ENCODE measurements around the gene RAB11FIP3. TPM values are rescaled to one million over a fixed set of nuclear protein-coding genes. Genes with fewer than 3 reads are reported as not detected.

RAB11FIP3 gene
- total and polyA plus RNA-seq, 9 of the 15 experiments (the other 6 are each of a cell fraction or from before 2014, with no cell fraction given): 0.46 to 13.1 (median 4.3) TPM

GRCh38 chr16:399340-400019, 26.0 kb upstream of the RAB11FIP3 start:
- POLR2A ChIA-PET: interaction anchor here (0.5 to 2.4 kb wide), 5 partner anchors 11 to 132 kb away, joined by 3 to 7 read pairs (median 3); no protein-coding TSS in a partner anchor
- no TSS peak for BruUV-seq (replicated peaks)
- no peaks in the 10 kb centered on the region for H3K9me1 ChIP-seq (ENCODE audit: control insufficient read depth, insufficient read depth, low read length)
- TF ChIP-seq RBFOX2 (IDR thresholded peaks at IDR 0.05; ENCODE audit: low read depth, low read length) (0 out of 2 replicates have a peak, but pooled peaks have one; percentile 29), MAZ (CRISPR knock-in tag; conservative IDR thresholded peaks at IDR 0.05 in 1 of 2, IDR thresholded peaks at IDR 0.05 in 1 of 2) (0 out of 4 replicates have a peak, but pooled peaks of 1 of the 2 experiments have one; percentile 7), BCLAF1 (IDR thresholded peaks at IDR 0.05; ENCODE audit: borderline replicate concordance in 1 of 2, control insufficient read depth in 1 of 2, low read depth in 2 of 2, low read length in 1 of 2) (no peak), CEBPB (tag; IDR thresholded peaks at IDR 0.05) (no peak), ZNF277 (CRISPR knock-in tag; IDR thresholded peaks at IDR 0.05; ENCODE audit: borderline replicate concordance) (no peak), POLR2G (IDR thresholded peaks at IDR 0.05; ENCODE audit: low read depth, low read length) (peak; percentile 4; the same call in 1 of the 2 replicates), TCF3 (CRISPR knock-in tag; IDR thresholded peaks at IDR 0.05) (peak; percentile 12; the same call in 1 of the 2 replicates), ZNF592 (IDR thresholded peaks at IDR 0.05) (0 out of 2 replicates have a peak, but pooled peaks have one; percentile 25), ZFX (CRISPR knock-in tag; IDR thresholded peaks at IDR 0.05) (peak; percentile 42; the same call in 1 of the 2 replicates), KDM4B (IDR thresholded peaks at IDR 0.05; ENCODE audit: borderline replicate concordance in 2 of 2, low read depth in 1 of 2) (0 out of 4 replicates have a peak, but pooled peaks of 1 of the 2 experiments have one; percentile 25)

More at GRCh38 chr16:399340-400019, 26.0 kb upstream of the RAB11FIP3 start:
- DNase-seq (ENCODE audit: extremely low read depth in 1 of 4, low spot score in 3 of 4) (peak in 1 of 4 experiments; percentile 59), ATAC-seq (no peak), FAIRE-seq (no peak)
- CTCF ChIA-PET (ENCODE audit: low intra/inter-chr PET ratio): interaction anchor here (0.6 kb wide), 1 partner anchor 28 kb away, joined by 3 read pairs; no protein-coding TSS in a partner anchor
- Histone ChIP-seq H4K20me1 (replicated peaks; ENCODE audit: control insufficient read depth, insufficient read depth, low read length) (no peaks in the 10 kb centered on the region), H3K27me3 (ENCODE audit: control insufficient read depth in 2 of 2, insufficient read depth in 2 of 2, low read length in 2 of 2) (no peaks in the 10 kb centered on the region), H3K9me3 (replicated peaks; ENCODE audit: control insufficient read depth, insufficient read depth, low read depth, low read length) (no peaks in the 10 kb centered on the region), H3K79me2 (ENCODE audit: control insufficient read depth, insufficient read depth, low read length) (peaks cover 64% of the 10 kb centered on the region), H3K4me2 (ENCODE audit: insufficient read depth, low read length) (peak overlapping the region; percentile 74), H3K9ac (ENCODE audit: insufficient read depth in 1 of 2, low read depth in 2 of 2, low read length in 2 of 2) (peak overlapping the region; percentile 74 to 95), H3K4me1 (replicated peaks in 1 of 2; ENCODE audit: control insufficient read depth in 2 of 2, insufficient read depth in 2 of 2, low read length in 2 of 2) (peaks cover 29 to 66% of the 10 kb centered on the region in 2 experiments), H2AFZ (ENCODE audit: low read depth, low read length) (no peak overlapping the region), H3K36me3 (ENCODE audit: control insufficient read depth, insufficient read depth, low read length) (peaks cover 24% of the 10 kb centered on the region), H3K27ac (ENCODE audit: extremely low read depth, low read depth, low read length) (peak overlapping the region; percentile 73), H3K4me3 (0 out of 2 replicates have a peak overlapping the region, but pooled peaks have one; percentile 10)
- 64% methylated on average over 14 of the region's 22 CpGs for WGBS (ENCODE audit: insufficient coverage, low coverage, missing lambda C conversion rate)
- in situ Hi-C loops (cut with MboI) (loop anchor here (10.0 kb wide), 1 partner anchor 275 kb away; the partner anchor contains the start of gene RHBDL1), intact Hi-C loops (cut with micrococcal nuclease) (loop anchor here (5.0 to 10.0 kb wide), 3 partner anchors 85 to 283 kb away; partner anchors contain the start of genes JMJD8, RHOT2 and STUB1)

Data from K562 (cell line).